SK-N-SH treated with all-trans-retinoic acid at 6 μM for 48 hours (cell line): ENCODE data around the gene FBXO30.

Experiments
- CSDC2 ChIP-seq: fragments of 250-450 bp; sonication (Bioruptor Pico); IDR thresholded peaks from 2 replicates; pipeline ENCODE4 v1.5.0; 2020; ENCODE audit warnings: mild to moderate bottlenecking, moderate library complexity
- ESRRG ChIP-seq: fragments of 250-450 bp; sonication (Bioruptor Pico); IDR thresholded peaks from 2 replicates; pipeline ENCODE4 v1.6.1; 2021; ENCODE audit warnings: mild to moderate bottlenecking
- ISL1 ChIP-seq: fragments of 250-450 bp; sonication (Bioruptor Pico); IDR thresholded peaks from 2 replicates; pipeline ENCODE4 v2.1.2; 2022; ENCODE audit warnings: mild to moderate bottlenecking, moderate library complexity
- TCF4 ChIP-seq: fragments of 250-450 bp; sonication (Bioruptor Pico); IDR thresholded peaks from 2 replicates; pipeline ENCODE4 v1.8.0; 2021; ENCODE audit warnings: mild to moderate bottlenecking, moderate library complexity, borderline replicate concordance
- ZFP3 ChIP-seq: fragments of 250-450 bp; sonication (Bioruptor Pico); IDR thresholded peaks from 2 replicates; pipeline ENCODE4 v1.5.0; 2020; ENCODE audit warnings: mild to moderate bottlenecking, moderate library complexity
- ZFP30 ChIP-seq: fragments of 450-650 bp; formaldehyde crosslinking; IDR thresholded peaks from 2 replicates; pipeline ENCODE4 v1.5.0; 2022; ENCODE audit warnings: mild to moderate bottlenecking, moderate library complexity
- ZNF565 ChIP-seq: fragments of 450-650 bp; formaldehyde crosslinking; conservative IDR thresholded peaks from 2 replicates; pipeline ENCODE4 v1.5.0; 2020; ENCODE audit warnings: low read depth, mild to moderate bottlenecking, moderate library complexity
- ZNF70 ChIP-seq: fragments of 450-650 bp; formaldehyde crosslinking; IDR thresholded peaks from 2 replicates; pipeline ENCODE4 v1.5.0; 2020; ENCODE audit warnings: mild to moderate bottlenecking, moderate library complexity
- ZNF8 ChIP-seq: fragments of 450-650 bp; formaldehyde crosslinking; IDR thresholded peaks from 2 replicates; pipeline ENCODE4 v1.5.0; 2020; ENCODE audit warnings: mild to moderate bottlenecking, moderate library complexity
- TF ChIP-seq, protein P1 (sequence below): fragments of 250-450 bp; sonication (Bioruptor Pico); IDR thresholded peaks from 2 replicates; pipeline ENCODE4 v1.5.0; 2020; ENCODE audit warnings: mild to moderate bottlenecking, moderate library complexity
- TF ChIP-seq, protein P2 (sequence below): fragments of 250-450 bp; sonication (Bioruptor Pico); IDR thresholded peaks from 2 replicates; pipeline ENCODE4 v1.8.0; 2020; ENCODE audit warnings: mild to moderate bottlenecking, moderate library complexity, borderline replicate concordance
- TF ChIP-seq, protein P3 (sequence below): fragments of 250-450 bp; sonication (Bioruptor Pico); IDR thresholded peaks from 2 replicates; pipeline ENCODE4 v1.8.0; 2021; ENCODE audit warnings: low read depth, mild to moderate bottlenecking, moderate library complexity, borderline replicate concordance

DNA sequence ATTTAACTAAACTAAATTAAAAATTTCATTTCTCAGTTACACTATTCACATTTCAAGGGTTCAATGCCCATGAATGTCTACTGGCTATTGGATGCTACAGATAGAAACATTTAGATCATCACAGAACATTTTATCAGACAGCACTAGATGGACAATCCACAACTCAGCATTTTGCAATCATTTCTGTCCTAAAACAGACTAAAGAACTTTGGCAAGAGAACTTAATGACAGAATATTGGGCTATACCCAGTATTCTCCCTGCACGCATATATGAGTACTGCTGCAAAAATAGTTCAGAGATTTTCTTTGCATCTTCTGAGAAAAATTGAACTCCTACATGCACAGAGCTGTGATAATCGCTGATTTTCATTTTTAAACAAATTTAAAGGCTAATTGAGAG, 36.1 kb upstream of the FBXO30 start:
- TF ChIP-seq ZFP3 (CRISPR knock-in tag), result no peak
- TF ChIP-seq, protein P1, sequence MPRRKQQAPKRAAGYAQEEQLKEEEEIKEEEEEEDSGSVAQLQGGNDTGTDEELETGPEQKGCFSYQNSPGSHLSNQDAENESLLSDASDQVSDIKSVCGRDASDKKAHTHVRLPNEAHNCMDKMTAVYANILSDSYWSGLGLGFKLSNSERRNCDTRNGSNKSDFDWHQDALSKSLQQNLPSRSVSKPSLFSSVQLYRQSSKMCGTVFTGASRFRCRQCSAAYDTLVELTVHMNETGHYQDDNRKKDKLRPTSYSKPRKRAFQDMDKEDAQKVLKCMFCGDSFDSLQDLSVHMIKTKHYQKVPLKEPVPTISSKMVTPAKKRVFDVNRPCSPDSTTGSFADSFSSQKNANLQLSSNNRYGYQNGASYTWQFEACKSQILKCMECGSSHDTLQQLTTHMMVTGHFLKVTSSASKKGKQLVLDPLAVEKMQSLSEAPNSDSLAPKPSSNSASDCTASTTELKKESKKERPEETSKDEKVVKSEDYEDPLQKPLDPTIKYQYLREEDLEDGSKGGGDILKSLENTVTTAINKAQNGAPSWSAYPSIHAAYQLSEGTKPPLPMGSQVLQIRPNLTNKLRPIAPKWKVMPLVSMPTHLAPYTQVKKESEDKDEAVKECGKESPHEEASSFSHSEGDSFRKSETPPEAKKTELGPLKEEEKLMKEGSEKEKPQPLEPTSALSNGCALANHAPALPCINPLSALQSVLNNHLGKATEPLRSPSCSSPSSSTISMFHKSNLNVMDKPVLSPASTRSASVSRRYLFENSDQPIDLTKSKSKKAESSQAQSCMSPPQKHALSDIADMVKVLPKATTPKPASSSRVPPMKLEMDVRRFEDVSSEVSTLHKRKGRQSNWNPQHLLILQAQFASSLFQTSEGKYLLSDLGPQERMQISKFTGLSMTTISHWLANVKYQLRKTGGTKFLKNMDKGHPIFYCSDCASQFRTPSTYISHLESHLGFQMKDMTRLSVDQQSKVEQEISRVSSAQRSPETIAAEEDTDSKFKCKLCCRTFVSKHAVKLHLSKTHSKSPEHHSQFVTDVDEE (CRISPR knock-in tag), result no peak
- no peak for TF ChIP-seq ZFP30 (CRISPR knock-in tag)
- no peak for TF ChIP-seq ESRRG
- TF ChIP-seq, protein P2, sequence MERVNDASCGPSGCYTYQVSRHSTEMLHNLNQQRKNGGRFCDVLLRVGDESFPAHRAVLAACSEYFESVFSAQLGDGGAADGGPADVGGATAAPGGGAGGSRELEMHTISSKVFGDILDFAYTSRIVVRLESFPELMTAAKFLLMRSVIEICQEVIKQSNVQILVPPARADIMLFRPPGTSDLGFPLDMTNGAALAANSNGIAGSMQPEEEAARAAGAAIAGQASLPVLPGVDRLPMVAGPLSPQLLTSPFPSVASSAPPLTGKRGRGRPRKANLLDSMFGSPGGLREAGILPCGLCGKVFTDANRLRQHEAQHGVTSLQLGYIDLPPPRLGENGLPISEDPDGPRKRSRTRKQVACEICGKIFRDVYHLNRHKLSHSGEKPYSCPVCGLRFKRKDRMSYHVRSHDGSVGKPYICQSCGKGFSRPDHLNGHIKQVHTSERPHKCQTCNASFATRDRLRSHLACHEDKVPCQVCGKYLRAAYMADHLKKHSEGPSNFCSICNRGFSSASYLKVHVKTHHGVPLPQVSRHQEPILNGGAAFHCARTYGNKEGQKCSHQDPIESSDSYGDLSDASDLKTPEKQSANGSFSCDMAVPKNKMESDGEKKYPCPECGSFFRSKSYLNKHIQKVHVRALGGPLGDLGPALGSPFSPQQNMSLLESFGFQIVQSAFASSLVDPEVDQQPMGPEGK (CRISPR knock-in tag), result no peak
- TF ChIP-seq ZNF70, result no peak
- TF ChIP-seq CSDC2, result no peak
- TF ChIP-seq TCF4 (CRISPR knock-in tag), result no peak
- TF ChIP-seq ISL1 (CRISPR knock-in tag), result no peak
- TF ChIP-seq ZNF8 (CRISPR knock-in tag), result no peak
- TF ChIP-seq ZNF565 (CRISPR knock-in tag), result no peak
- TF ChIP-seq, protein P3, sequence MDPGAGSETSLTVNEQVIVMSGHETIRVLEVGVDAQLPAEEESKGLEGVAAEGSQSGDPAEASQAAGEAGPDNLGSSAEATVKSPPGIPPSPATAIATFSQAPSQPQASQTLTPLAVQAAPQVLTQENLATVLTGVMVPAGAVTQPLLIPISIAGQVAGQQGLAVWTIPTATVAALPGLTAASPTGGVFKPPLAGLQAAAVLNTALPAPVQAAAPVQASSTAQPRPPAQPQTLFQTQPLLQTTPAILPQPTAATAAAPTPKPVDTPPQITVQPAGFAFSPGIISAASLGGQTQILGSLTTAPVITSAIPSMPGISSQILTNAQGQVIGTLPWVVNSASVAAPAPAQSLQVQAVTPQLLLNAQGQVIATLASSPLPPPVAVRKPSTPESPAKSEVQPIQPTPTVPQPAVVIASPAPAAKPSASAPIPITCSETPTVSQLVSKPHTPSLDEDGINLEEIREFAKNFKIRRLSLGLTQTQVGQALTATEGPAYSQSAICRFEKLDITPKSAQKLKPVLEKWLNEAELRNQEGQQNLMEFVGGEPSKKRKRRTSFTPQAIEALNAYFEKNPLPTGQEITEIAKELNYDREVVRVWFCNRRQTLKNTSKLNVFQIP, result no peak
